Epithelial cell of proximal tubule (primary cell): ENCODE results near the gene ZNF101. TPM values are rescaled to one million over a fixed set of nuclear protein-coding genes. Genes with fewer than 3 reads are reported as not detected.

Experiments used
- DNase-seq: peaks from one replicate; pipeline ENCODE4 v3.0.0-alpha.2; 2011; ENCODE audit warnings: low read depth
- H3K4me3 ChIP-seq: 2 replicates; pipeline ENCODE4 v1.5.1; 2011; ENCODE audit warnings: low read depth, mild to moderate bottlenecking, low read length
- CTCF ChIP-seq: conservative IDR thresholded peaks from 2 replicates; pipeline ENCODE4 v1.5.1; 2012; ENCODE audit warnings: low read depth, mild to moderate bottlenecking, low read length
- total RNA-seq: library from RNA; depleted of rRNA; stranded (reverse); fragments of >200 nt; gene quantifications from 2 replicates; pipeline ENCODE4 v1.2.3, GENCODE V29; 2015

Gene ZNF101
- total RNA-seq, 1 donor from 2014 or later, result 7.6 TPM

GRCh38 chr19:19655051-19655594, 13.5 kb upstream of the ZNF101 start:
- no peak for DNase-seq
- TF ChIP-seq CTCF, result no peak
- H3K4me3 ChIP-seq, result no peak overlapping the region

- H3K4me3 ChIP-seq, result no peak overlapping the region
- DNase-seq, result no peak
- TF ChIP-seq CTCF, result no peak
Measured at GRCh38 chr19:19655641-19656343, 12.8 kb upstream of the ZNF101 start.

GRCh38 chr19:19656451-19657396, 11.9 kb upstream of the ZNF101 start:
- no peak for DNase-seq
- H3K4me3 ChIP-seq, result no peak overlapping the region
- TF ChIP-seq CTCF, result no peak

- no peak for TF ChIP-seq CTCF
- DNase-seq, result no peak
- no peak overlapping the region for H3K4me3 ChIP-seq
Measured at GRCh38 chr19:19657397-19657783, 11.2 kb upstream of the ZNF101 start.

GRCh38 chr19:19659646-19660245, 8.9 kb upstream of the ZNF101 start:
- DNase-seq, result no peak
- H3K4me3 ChIP-seq, result no peak overlapping the region
- no peak for TF ChIP-seq CTCF

- TF ChIP-seq CTCF, result no peak
- no peak for DNase-seq
- H3K4me3 ChIP-seq, result no peak overlapping the region
Measured at GRCh38 chr19:19661141-19661674, 7.4 kb upstream of the ZNF101 start.
